ENCODE data around the gene BMP10. TPM values are rescaled to one million over a fixed set of nuclear protein-coding genes. Genes with fewer than 3 reads are reported as not detected.

The BMP10 gene
- total and polyA plus RNA-seq, 10 donors, result not detected

DNA sequence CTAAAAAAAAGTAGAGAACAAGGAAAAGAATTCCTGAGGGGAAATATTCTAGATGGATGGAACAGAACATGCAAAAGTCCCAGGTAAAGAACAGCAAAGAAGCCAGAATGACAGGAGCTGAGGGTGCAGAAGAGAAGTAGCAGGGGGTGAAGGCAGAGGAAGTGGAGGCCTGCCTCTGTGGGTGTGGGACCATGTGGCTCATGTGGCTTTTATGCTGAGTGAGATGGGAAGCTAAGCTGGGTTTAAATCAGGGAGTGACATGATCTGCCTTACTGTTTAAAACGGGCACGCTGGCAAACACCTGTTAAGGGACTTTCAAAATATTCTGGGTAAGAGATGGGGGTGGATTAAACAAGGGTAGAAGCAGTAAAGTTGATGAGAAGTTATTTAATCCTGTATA is 41.5 kb upstream of the BMP10 start:
- no peak overlapping the region for H3K27ac ChIP-seq
- H3K9me3 ChIP-seq, result no peaks in the 10 kb centered on the region
- H3K4me3 ChIP-seq, result no peak overlapping the region
- no peak for DNase-seq
- TF ChIP-seq, protein P1, sequence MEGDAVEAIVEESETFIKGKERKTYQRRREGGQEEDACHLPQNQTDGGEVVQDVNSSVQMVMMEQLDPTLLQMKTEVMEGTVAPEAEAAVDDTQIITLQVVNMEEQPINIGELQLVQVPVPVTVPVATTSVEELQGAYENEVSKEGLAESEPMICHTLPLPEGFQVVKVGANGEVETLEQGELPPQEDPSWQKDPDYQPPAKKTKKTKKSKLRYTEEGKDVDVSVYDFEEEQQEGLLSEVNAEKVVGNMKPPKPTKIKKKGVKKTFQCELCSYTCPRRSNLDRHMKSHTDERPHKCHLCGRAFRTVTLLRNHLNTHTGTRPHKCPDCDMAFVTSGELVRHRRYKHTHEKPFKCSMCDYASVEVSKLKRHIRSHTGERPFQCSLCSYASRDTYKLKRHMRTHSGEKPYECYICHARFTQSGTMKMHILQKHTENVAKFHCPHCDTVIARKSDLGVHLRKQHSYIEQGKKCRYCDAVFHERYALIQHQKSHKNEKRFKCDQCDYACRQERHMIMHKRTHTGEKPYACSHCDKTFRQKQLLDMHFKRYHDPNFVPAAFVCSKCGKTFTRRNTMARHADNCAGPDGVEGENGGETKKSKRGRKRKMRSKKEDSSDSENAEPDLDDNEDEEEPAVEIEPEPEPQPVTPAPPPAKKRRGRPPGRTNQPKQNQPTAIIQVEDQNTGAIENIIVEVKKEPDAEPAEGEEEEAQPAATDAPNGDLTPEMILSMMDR (IDR thresholded peaks at IDR 0.05 in 8 of 11, conservative IDR thresholded peaks at IDR 0.05 in 3 of 11), result no peak
- no peak for TF ChIP-seq POLR2AphosphoS5 (IDR thresholded peaks at IDR 0.05)
- TF ChIP-seq POLR2A (IDR thresholded peaks at IDR 0.05), result no peak
- no peaks in the 10 kb centered on the region for H3K27me3 ChIP-seq (replicated peaks in 1 of 7)
- H3K4me1 ChIP-seq, result peaks cover 14 to 44% (median 31%) of the 10 kb centered on the region in 6 donors
- intact Hi-C loops (cut with DNase I; ENCODE audit: low total_unique reads), result loop anchor here (10.0 kb wide), 1 partner anchor 448 kb away; the partner anchor contains the start of genes APLF and FBXO48
- WGBS, 5 donors, result 5 to 40% (median 12%) methylated on average over 2 of the region's 2 CpGs
- no peaks in the 10 kb centered on the region for H3K36me3 ChIP-seq

DNA sequence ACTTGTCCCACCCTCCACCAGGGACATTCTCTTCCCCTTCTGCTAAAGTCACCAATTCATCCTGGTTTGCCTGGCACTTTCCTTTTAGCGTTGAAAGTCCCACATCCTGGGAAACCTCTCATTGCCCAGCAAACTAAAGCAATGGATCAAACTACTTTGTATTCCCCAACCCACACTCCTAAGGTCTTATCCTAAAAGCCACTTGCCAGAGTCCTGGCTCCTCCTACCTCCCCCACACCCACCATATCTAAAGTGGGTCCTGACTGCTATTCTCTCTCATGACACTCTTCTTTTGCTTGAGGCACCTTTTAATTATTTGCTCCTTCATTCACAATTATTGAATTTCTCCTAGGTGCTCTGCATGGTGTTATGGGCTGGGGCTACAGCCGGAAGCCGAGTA is 40.9 kb upstream of the BMP10 start:
- Histone ChIP-seq H3K4me3 (no peak overlapping the region), H3K36me3 (no peaks in the 10 kb centered on the region), H3K4me1 (peaks cover 14 to 50% (median 36%) of the 10 kb centered on the region in 6 donors), H3K27ac (no peak overlapping the region), H3K9me3 (no peaks in the 10 kb centered on the region), H3K27me3 (replicated peaks in 1 of 7) (no peaks in the 10 kb centered on the region)
- intact Hi-C loops (cut with DNase I; ENCODE audit: low total_unique reads), result loop anchor here (10.0 kb wide), 1 partner anchor 447 kb away; the partner anchor contains the start of genes APLF and FBXO48
- 87 to 92% (median 89%) methylated on average over 3 of the region's 3 CpGs for WGBS, 5 donors
- TF ChIP-seq POLR2A (IDR thresholded peaks at IDR 0.05), result no peak
- DNase-seq, result no peak

- Histone ChIP-seq H3K4me3 (no peak overlapping the region), H3K27ac (no peak overlapping the region), H3K27me3 (replicated peaks in 1 of 7) (no peaks in the 10 kb centered on the region), H3K9me3 (no peaks in the 10 kb centered on the region), H3K36me3 (no peaks in the 10 kb centered on the region), H3K4me1 (peaks cover 14 to 54% (median 37%) of the 10 kb centered on the region in 6 donors)
- intact Hi-C loops (cut with DNase I; ENCODE audit: low total_unique reads), result loop anchor here (10.0 kb wide), 1 partner anchor 447 kb away; the partner anchor contains the start of genes APLF and FBXO48
- WGBS, 5 donors, result 84 to 100% (median 95%) methylated on average over 1 of the region's 1 CpG
- no peak for DNase-seq
- TF ChIP-seq, protein P1 (IDR thresholded peaks at IDR 0.05 in 8 of 11, conservative IDR thresholded peaks at IDR 0.05 in 3 of 11), result no peak
- no peak for TF ChIP-seq POLR2A (IDR thresholded peaks at IDR 0.05)
- no peak for TF ChIP-seq POLR2AphosphoS5 (IDR thresholded peaks at IDR 0.05)
Observed at GRCh38 chr2:68911709-68912108, 40.5 kb upstream of the BMP10 start.

- no peak overlapping the region for H3K4me3 ChIP-seq
- no peak for DNase-seq
- H3K9me3 ChIP-seq, result no peaks in the 10 kb centered on the region
- TF ChIP-seq, protein P1 (IDR thresholded peaks at IDR 0.05 in 8 of 11, conservative IDR thresholded peaks at IDR 0.05 in 3 of 11), result no peak
- no peak for TF ChIP-seq POLR2AphosphoS5 (IDR thresholded peaks at IDR 0.05)
- intact Hi-C loops (cut with DNase I; ENCODE audit: low total_unique reads), result loop anchor here (10.0 kb wide), 1 partner anchor 446 kb away; the partner anchor contains the start of genes APLF and FBXO48
- 73 to 83% (median 78%) methylated on average over 3 to 4 of the region's 4 CpGs for WGBS, 5 donors
- no peaks in the 10 kb centered on the region for H3K27me3 ChIP-seq (replicated peaks in 1 of 7)
- no peaks in the 10 kb centered on the region for H3K36me3 ChIP-seq
- no peak overlapping the region for H3K27ac ChIP-seq
- peaks cover 14 to 57% (median 37%) of the 10 kb centered on the region in 6 donors for H3K4me1 ChIP-seq
Observed at GRCh38 chr2:68911246-68911645, 40.0 kb upstream of the BMP10 start.

Measured in spleen (tissue), 11 donors.